Naive thymus-derived CD4-positive, alpha-beta T cell (primary cell): Measurements from ENCODE around the gene PINLYP. TPM values are rescaled to one million over a fixed set of nuclear protein-coding genes. Genes with fewer than 3 reads are reported as not detected.
A peak's percentile ranks its signal among the peaks of the same experiment; 100 is the strongest.
"Not testable (repeated sequence)": the region's sequence is repeated elsewhere in the genome, so short reads cannot be mapped to it uniquely, and the experiment has no call there.

Experiments
- ATAC-seq: fragments of 150-1000 bp; cut with Tn5 transposase; 2 replicates; pipeline ENCODE4 v1.10.0; 2021; ENCODE audit warnings: mild to moderate bottlenecking, moderate library complexity
- CTCF ChIA-PET: fragments of 350-600 bp; sonication (Branson Sonifier 250); formaldehyde crosslinking; loops from one replicate; lab custom pipeline; 2021; ENCODE audit warnings: antibody characterized with exemption; lab: Charles Lee
- POLR2A ChIA-PET: fragments of 350-600 bp; sonication (Branson Sonifier 250); formaldehyde crosslinking; loops from one replicate; lab custom pipeline; 2021; ENCODE audit warnings: antibody characterized with exemption, inconsistent platforms; lab: Charles Lee
- DNase-seq, 9 donors: peaks; one replicate each; pipeline versions ENCODE4 v3.0.0 to v3.0.0-alpha.2; 2020 to 2022; ENCODE audit warnings: mixed read lengths in 1 of 9
- H3K27ac ChIP-seq: one replicate; pipeline ENCODE4 v1.7.0; 2013; ENCODE audit warnings: mild to moderate bottlenecking, low read depth, low read length, moderate library complexity
- H3K27me3 ChIP-seq, 2 donors: one replicate each; pipeline ENCODE4 v1.7.0; 2013; ENCODE audit warnings: low read length in 2 of 2, mild to moderate bottlenecking in 2 of 2, moderate library complexity in 2 of 2; ENCODE audit not compliant: control insufficient read depth in 2 of 2, insufficient read depth in 2 of 2
- H3K36me3 ChIP-seq, 3 experiments: 1 replicate in 2 of 3; 2 replicates in 1 of 3; pipeline ENCODE4 v1.7.0; 2013; ENCODE audit warnings: low read length in 3 of 3, mild to moderate bottlenecking in 3 of 3, moderate library complexity in 1 of 3; ENCODE audit not compliant: insufficient read depth in 3 of 3, control insufficient read depth in 2 of 3
- H3K4me1 ChIP-seq, 2 donors: one replicate each; pipeline ENCODE4 v1.7.0; 2013; ENCODE audit warnings: low read length in 2 of 2, mild to moderate bottlenecking in 2 of 2, moderate library complexity in 1 of 2; ENCODE audit not compliant: control insufficient read depth in 2 of 2, insufficient read depth in 2 of 2
- H3K4me3 ChIP-seq: 2 replicates; pipeline ENCODE4 v1.7.0; 2013; ENCODE audit warnings: mild to moderate bottlenecking, low read length
- H3K9me3 ChIP-seq, 3 experiments: 1 replicate in 2 of 3; 2 replicates in 1 of 3; pipeline ENCODE4 v1.7.0; 2013; ENCODE audit warnings: low read length in 3 of 3; ENCODE audit not compliant: control insufficient read depth in 2 of 3
- H3K27ac Mint-ChIP-seq, 9 donors: one replicate each; pipeline ENCODE4 v1.8.0; 2020 to 2022; ENCODE audit warnings: mixed read lengths in 9 of 9, mild to moderate bottlenecking in 8 of 9, moderate library complexity in 5 of 9, inconsistent platforms in 2 of 9
- H3K27me3 Mint-ChIP-seq, 5 donors: one replicate each; pipeline ENCODE4 v1.8.0; 2021 to 2022; ENCODE audit warnings: mixed read lengths in 5 of 5, mild to moderate bottlenecking in 1 of 5
- H3K36me3 Mint-ChIP-seq, 5 donors: one replicate each; pipeline ENCODE4 v1.8.0; 2020 to 2022; ENCODE audit warnings: mixed read lengths in 5 of 5, mild to moderate bottlenecking in 3 of 5, inconsistent platforms in 1 of 5
- H3K4me1 Mint-ChIP-seq, 7 donors: one replicate each; pipeline ENCODE4 v1.8.0; 2020 to 2022; ENCODE audit warnings: mixed read lengths in 7 of 7, mild to moderate bottlenecking in 3 of 7, inconsistent platforms in 1 of 7
- H3K4me3 Mint-ChIP-seq, 10 donors: one replicate each; pipeline ENCODE4 v1.8.0; 2020 to 2022; ENCODE audit warnings: mild to moderate bottlenecking in 10 of 10, mixed read lengths in 10 of 10, moderate library complexity in 6 of 10, inconsistent platforms in 2 of 10
- H3K9me3 Mint-ChIP-seq, 11 donors: one replicate each; pipeline ENCODE4 v1.8.0; 2020 to 2022; ENCODE audit warnings: mixed read lengths in 11 of 11, mild to moderate bottlenecking in 4 of 11, inconsistent platforms in 1 of 11, moderate library complexity in 1 of 11
- intact Hi-C, 2 donors: fragments of 100-400 bp; cut with micrococcal nuclease; formaldehyde crosslinking; loops; one replicate each; pipeline ENCODE4 v1.15.1; 2023
- polyA plus RNA-seq, 2 donors: library from polyadenylated mRNA; unstranded; fragments of 300-500 nt; fragmentation: Illumina TruSeq; gene quantifications; one replicate each; pipeline ENCODE4 v1.2.3, GENCODE V29; 2021
- total RNA-seq, 6 experiments: library from RNA in 5 of 6; stranded (reverse) in 5 of 6; gene quantifications; 1 replicate in 5 of 6; 2 replicates in 1 of 6; pipeline ENCODE4 v1.2.3 and lab custom pipeline; 2021 to 2026

PINLYP gene
- total and polyA plus RNA-seq, 7 experiments from 2014 or later = 0.27 to 5.8 (median 0.54) TPM; not detected in 1

GRCh38 chr19:43599635-43600295, 24.2 kb downstream of the PINLYP start:
- peaks cover 16 to 24% of the 10 kb centered on the region in 2 donors for H3K4me1 ChIP-seq
- H3K27me3 ChIP-seq = no peaks in the 10 kb centered on the region
- intact Hi-C loops = loop anchor here in 1 of 2 donors (5.0 kb wide), 1 partner anchor 137 kb away; no protein-coding TSS in a partner anchor
- no peak for ATAC-seq
- H3K4me3 ChIP-seq = no peak overlapping the region
- Mint-ChIP-seq H3K9me3 (peaks cover 0 to 5% (median 0%) of the 10 kb centered on the region in 11 donors), H3K4me3 (no peak overlapping the region), H3K27me3 (peaks cover 0 to 4% (median 0%) of the 10 kb centered on the region in 5 donors), H3K36me3 (peaks cover 0 to 9% (median 4%) of the 10 kb centered on the region in 5 donors), H3K27ac (peak overlapping the region in 5 of 9 donors; percentile 19 to 79 (median 65)), H3K4me1 (peaks cover 19 to 36% (median 29%) of the 10 kb centered on the region in 7 donors)
- CTCF ChIA-PET = interaction anchor here (1.0 kb wide), 1 partner anchor 69 kb away, joined by 4 read pairs; no protein-coding TSS in a partner anchor
- H3K9me3 ChIP-seq = no peaks in the 10 kb centered on the region
- no peak for DNase-seq
- POLR2A ChIA-PET = interaction anchor here (0.6 to 1.1 kb wide), 3 partner anchors 10 to 65 kb away, joined by 4 to 5 read pairs (median 5); no protein-coding TSS in a partner anchor
- no peak overlapping the region for H3K27ac ChIP-seq
- peaks cover 6 to 46% (median 12%) of the 10 kb centered on the region in 3 experiments for H3K36me3 ChIP-seq

- H3K36me3 Mint-ChIP-seq, H3K27me3 Mint-ChIP-seq, H3K27me3 ChIP-seq, ATAC-seq, DNase-seq, H3K4me3 Mint-ChIP-seq, H3K9me3 ChIP-seq, intact Hi-C loops, H3K27ac ChIP-seq, H3K9me3 Mint-ChIP-seq, H3K4me3 ChIP-seq: not testable (repeated sequence)
- Mint-ChIP-seq H3K4me1 (peaks cover 19 to 33% (median 29%) of the 10 kb centered on the region in 7 donors), H3K27ac (peak overlapping the region in 3 of 9 donors; percentile 12 to 79 (median 34))
- peaks cover 6 to 46% (median 12%) of the 10 kb centered on the region in 3 experiments for H3K36me3 ChIP-seq
- POLR2A ChIA-PET = interaction anchor here (0.6 to 1.1 kb wide), 3 partner anchors 9 to 16 kb away, joined by 3 to 5 read pairs (median 4); no protein-coding TSS in a partner anchor
- peaks cover 16 to 22% of the 10 kb centered on the region in 2 donors for H3K4me1 ChIP-seq
- CTCF ChIA-PET = interaction anchor here (1.0 kb wide), 1 partner anchor 68 kb away, joined by 4 read pairs; no protein-coding TSS in a partner anchor
These were observed 24.7 kb downstream of the PINLYP start for GRCh38 chr19:43600326-43600725.

GRCh38 chr19:43605875-43606568, 30.4 kb downstream of the PINLYP start:
- ATAC-seq = no peak

GRCh38 chr19:43606569-43607229, 31.1 kb downstream of the PINLYP start:
- Histone ChIP-seq H3K36me3 (peaks cover 0 to 46% (median 15%) of the 10 kb centered on the region in 3 experiments), H3K9me3 (no peaks in the 10 kb centered on the region), H3K4me1 (no peaks in the 10 kb centered on the region), H3K27ac (peak overlapping the region; percentile 17), H3K4me3 (no peak overlapping the region), H3K27me3 (no peaks in the 10 kb centered on the region)
- H3K36me3 Mint-ChIP-seq = peaks cover 0 to 24% (median 2%) of the 10 kb centered on the region in 5 donors
- peak overlapping the region in 6 of 9 donors; percentile 26 to 72 (median 30) for H3K27ac Mint-ChIP-seq
- H3K9me3 Mint-ChIP-seq = no peaks in the 10 kb centered on the region
- ATAC-seq = no peak
- H3K4me3 Mint-ChIP-seq = no peak overlapping the region
- peaks cover 0 to 16% (median 8%) of the 10 kb centered on the region in 7 donors for H3K4me1 Mint-ChIP-seq
- intact Hi-C loops = no loop called here
- ChIA-PET POLR2A (interaction anchor here (0.8 to 1.0 kb wide), 2 partner anchors 9 to 12 kb away, joined by 3 to 5 read pairs; no protein-coding TSS in a partner anchor), CTCF (interaction anchor here (1.5 kb wide), 1 partner anchor 13 kb away, joined by 3 read pairs; no protein-coding TSS in a partner anchor)
- DNase-seq = no peak
- H3K27me3 Mint-ChIP-seq = no peaks in the 10 kb centered on the region

More at GRCh38 chr19:43605875-43606568, 30.4 kb downstream of the PINLYP start:
- H3K36me3 Mint-ChIP-seq = peaks cover 0 to 24% (median 2%) of the 10 kb centered on the region in 5 donors
- H3K27me3 Mint-ChIP-seq = no peaks in the 10 kb centered on the region
- ChIA-PET POLR2A (interaction anchor here (0.6 to 1.0 kb wide), 3 partner anchors 9 to 115 kb away, joined by 3 to 5 read pairs (median 3); no protein-coding TSS in a partner anchor), CTCF (interaction anchor here (1.5 kb wide), 1 partner anchor 12 kb away, joined by 3 read pairs; no protein-coding TSS in a partner anchor)
- H3K9me3 Mint-ChIP-seq = no peaks in the 10 kb centered on the region
- H3K4me1 Mint-ChIP-seq = peaks cover 0 to 13% (median 6%) of the 10 kb centered on the region in 7 donors
- H3K4me3 Mint-ChIP-seq = no peak overlapping the region
- H3K27ac ChIP-seq = peak overlapping the region; percentile 17
- peaks cover 0 to 49% (median 13%) of the 10 kb centered on the region in 3 experiments for H3K36me3 ChIP-seq
- no peak overlapping the region for H3K4me3 ChIP-seq
- DNase-seq = no peak
- no peaks in the 10 kb centered on the region for H3K4me1 ChIP-seq
- no peaks in the 10 kb centered on the region for H3K9me3 ChIP-seq
- H3K27me3 ChIP-seq = no peaks in the 10 kb centered on the region
- intact Hi-C loops = no loop called here
- peak overlapping the region in 8 of 9 donors; percentile 20 to 71 (median 27) for H3K27ac Mint-ChIP-seq

- Histone ChIP-seq H3K27ac (peak overlapping the region; percentile 31), H3K4me3 (no peak overlapping the region)
- POLR2A ChIA-PET = interaction anchor here (0.8 to 1.0 kb wide), 2 partner anchors 10 to 11 kb away, joined by 3 to 5 read pairs; no protein-coding TSS in a partner anchor
These were observed 31.9 kb downstream of the PINLYP start for GRCh38 chr19:43607238-43608205.

More at GRCh38 chr19:43607238-43608205, 31.9 kb downstream of the PINLYP start:
- ATAC-seq (no peak), DNase-seq (no peak)
- peak overlapping the region in 7 of 9 donors; percentile 29 to 77 (median 70) for H3K27ac Mint-ChIP-seq
- H3K4me1 Mint-ChIP-seq = peaks cover 4 to 21% (median 12%) of the 10 kb centered on the region in 7 donors
- H3K36me3 Mint-ChIP-seq = peaks cover under 1 to 32% (median 6%) of the 10 kb centered on the region in 5 donors
- intact Hi-C loops = no loop called here
- Histone ChIP-seq H3K36me3 (peaks cover 0 to 47% (median 19%) of the 10 kb centered on the region in 3 experiments), H3K9me3 (no peaks in the 10 kb centered on the region), H3K4me1 (no peaks in the 10 kb centered on the region), H3K27me3 (no peaks in the 10 kb centered on the region)
- H3K27me3 Mint-ChIP-seq = no peaks in the 10 kb centered on the region
- H3K4me3 Mint-ChIP-seq = no peak overlapping the region
- H3K9me3 Mint-ChIP-seq = no peaks in the 10 kb centered on the region
- CTCF ChIA-PET = interaction anchor here (1.5 kb wide), 1 partner anchor 13 kb away, joined by 3 read pairs; no protein-coding TSS in a partner anchor
